HG03025 (cell line): ENCODE data around the gene ELAVL2.
"Not testable (repeated sequence)": the region's sequence is repeated elsewhere in the genome, so short reads cannot be mapped to it uniquely, and the experiment has no call there.

Experiments
- ATAC-seq: cut with Tn5 transposase; IDR thresholded peaks from one replicate; pipeline ENCODE4 v1.9.1; 2021; ENCODE audit warnings: mild to moderate bottlenecking, moderate library complexity; ENCODE audit not compliant: unreplicated experiment, low FRiP score

Gene ELAVL2

DNA sequence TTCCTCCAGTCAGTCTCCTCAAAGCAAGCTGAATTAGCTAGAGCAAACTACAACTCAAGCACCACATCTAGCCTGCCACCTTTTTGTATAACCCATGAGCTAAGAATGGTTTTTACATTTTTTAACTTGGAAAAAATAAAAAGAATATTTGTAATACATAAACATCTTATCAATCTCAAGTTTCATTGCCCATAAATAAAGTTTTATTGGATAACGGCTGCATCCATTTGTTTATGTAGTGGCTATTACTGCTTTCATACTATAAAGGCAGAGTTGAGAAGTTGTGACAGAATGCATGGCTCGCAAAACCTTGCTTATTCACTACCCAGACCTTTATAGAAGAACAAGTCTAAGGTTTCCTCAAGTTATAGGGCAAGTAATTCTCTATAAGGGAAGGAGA lies 95.7 kb downstream of the ELAVL2 start:
- no peak for ATAC-seq

DNA sequence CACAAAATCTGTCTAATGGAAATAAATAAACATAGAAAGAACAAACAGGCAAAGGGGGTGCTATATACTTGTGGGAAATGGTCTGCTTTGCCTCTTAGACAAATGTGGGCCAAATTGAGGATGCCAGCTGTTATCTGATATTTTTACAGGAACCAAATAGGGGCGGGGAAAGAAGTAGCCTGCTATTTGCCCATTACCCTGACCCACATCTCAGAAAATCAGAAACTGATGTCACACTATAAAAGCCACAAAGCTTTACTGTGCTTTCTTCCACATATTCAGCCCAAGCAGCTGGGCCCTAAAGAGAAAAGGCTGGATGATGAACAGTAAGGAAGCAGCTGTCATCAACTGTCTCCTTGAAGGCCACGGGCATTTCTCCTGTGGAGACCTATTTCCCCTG lies 97.3 kb downstream of the ELAVL2 start:
- no peak for ATAC-seq

DNA sequence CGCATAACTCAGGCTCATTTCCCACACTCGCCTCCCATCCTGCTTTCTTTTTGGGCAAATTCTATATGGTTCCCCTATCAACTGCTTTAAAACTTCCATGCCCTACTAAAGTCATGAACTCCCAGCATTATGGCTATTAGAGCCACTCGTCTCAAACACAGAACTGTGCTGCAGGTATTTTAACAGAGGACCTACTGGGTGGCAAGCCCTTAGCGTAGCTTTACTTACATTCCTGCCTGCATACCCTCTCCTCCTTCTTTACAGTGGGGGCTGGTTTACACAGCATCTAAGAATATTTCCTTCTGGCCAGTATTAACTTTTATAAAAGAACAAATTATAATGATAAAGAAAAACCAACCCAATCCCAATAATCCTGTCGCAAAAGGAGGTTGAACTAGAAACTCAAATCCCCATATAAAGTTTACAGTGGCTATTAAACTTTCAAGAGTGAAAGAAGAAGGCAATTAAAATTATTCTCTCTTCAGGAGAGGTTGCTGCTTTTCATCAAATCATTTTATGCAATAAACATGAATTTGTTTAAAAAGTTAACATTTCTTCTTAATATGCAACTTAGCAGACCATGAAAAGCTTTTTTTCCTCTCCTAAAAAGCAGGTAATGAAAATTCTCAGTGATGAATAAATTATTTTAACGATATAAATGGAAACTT lies 100.6 kb downstream of the ELAVL2 start:
- no peak for ATAC-seq

DNA sequence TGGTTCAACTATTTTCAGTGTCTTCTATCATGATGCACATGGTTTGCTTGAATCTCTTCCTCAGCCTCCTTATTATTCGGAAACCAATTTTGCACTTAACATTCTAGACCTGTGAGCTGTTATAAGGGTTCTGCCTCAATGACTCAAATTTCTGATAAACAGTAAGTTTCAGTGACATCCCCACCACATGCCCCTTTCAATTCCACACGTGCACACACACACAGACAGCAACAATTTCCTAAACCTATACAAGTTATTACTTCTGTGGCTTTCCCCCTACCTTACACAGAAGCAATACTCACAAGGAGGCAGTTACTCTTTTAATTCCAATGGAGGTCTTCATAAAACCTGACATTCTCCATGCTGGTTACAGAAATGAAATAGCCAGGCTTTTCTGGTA lies 102.4 kb downstream of the ELAVL2 start:
- ATAC-seq = no peak

DNA sequence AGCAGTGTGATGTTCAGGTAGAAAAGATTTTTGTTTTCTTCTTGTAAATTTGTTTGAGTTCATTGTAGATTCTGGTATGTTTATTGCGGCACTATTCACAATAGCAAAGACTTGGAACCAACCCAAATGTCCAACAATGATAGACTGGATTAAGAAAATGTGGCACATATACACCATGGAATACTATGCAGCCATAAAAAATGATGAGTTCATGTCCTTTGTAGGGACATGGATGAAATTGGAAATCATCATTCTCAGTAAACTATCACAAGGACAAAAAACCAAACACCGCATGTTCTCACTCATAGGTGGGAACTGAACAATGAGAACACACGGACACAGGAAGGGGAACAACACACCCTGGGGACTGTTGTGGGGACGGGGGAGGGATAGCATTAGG lies 103.0 kb downstream of the ELAVL2 start:
- ATAC-seq = not testable (repeated sequence)

DNA sequence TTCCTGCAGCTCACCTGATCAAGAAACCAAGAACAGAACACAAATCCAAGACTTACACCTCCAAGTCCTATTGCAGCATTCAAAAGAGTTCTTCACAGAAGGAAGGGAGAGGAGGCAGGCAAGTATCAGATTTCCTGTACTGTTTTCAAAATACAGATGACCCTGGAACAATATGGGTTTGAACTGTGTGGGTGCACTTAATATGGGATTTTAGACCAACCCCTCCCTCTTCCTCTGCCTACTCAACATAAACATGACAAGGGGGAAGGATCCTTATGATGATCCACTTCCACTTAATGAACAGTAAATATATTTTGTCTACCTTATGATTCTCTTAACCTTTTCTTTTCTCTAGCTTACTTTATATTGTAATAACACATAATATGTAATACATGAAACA lies 104.6 kb downstream of the ELAVL2 start:
- no peak for ATAC-seq

DNA sequence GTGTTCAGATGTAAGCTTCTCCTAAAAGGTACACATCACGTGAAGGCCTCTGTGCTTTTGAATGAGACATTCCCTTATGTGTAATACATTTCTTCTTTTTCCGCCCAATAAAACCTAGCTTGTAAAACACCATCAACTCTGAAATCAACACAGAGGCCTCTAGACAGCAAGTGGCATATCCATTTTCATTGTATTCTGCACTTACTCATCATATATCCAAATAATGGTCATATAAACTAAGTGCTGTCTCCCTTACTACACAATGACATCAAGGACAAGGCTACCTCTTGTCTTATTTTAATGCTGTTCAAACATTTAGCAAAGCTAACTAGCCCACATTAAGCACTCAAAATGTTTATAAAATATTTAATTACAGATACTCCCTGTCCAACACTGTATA lies 108.5 kb downstream of the ELAVL2 start:
- ATAC-seq = no peak

DNA sequence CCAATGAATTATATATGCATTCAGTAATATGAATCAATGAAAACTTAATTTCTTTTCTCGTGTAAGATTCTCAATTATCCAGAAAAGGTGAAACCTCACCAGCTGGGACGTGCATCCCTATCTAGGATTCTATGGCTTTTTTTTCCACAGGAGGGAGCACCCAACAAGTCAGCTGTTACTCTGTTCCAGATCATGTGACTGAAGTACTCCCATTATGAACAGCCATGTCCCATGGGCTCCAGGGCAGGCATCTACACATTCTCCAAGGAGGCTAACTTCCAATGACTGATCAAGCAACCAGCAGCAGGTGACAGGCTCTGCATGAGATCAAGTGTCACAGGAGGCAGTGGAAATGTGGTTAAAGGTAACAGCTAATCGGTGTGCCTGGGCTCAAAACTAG lies 118.8 kb downstream of the ELAVL2 start:
- no peak for ATAC-seq

DNA sequence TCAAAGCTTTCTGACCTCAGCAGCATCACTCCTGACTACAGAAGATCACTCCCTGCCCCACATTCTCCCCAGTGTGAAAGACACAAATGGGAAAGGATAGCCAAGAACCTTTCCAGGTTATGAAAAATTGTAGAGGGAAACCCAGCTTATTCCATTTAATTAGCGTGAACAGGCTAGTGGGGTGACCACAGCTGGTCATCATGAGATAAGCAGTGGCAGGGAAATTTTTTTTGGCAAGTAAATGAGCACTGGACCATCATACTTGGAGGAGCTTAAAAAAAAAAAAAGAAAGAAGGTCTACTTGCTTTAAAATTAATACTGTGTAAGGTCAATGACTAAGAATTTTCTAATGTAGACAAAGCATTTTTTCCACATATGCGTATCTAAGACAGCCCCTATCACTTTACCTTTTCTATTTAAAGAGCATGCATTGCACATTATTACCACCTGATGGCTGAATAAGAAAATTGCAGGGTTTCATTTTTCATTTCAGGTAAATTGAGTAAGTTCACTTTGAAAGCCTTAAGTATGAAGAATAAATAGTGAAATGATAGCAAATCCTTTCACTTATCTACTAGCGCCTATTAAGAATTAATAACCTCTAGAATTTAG lies 123.6 kb downstream of the ELAVL2 start:
- no peak for ATAC-seq

DNA sequence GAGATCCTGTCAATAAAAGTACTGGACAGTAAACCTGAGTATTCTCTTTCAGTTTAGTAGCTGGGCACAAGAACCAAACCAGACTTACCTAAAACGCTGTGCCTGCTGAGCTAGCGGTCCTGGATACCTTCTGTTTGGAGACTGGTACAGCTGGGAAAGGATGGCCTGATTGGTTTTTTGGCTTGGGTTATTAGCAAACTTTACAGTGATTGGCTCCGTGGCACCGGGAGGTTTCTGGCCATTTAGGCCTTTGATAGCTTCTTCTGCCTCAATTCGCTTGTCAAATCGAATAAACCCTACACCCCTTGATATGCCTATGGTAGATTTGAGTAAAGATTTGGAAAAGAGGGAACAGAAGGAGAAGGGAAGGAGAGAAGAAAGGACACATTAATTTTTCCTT lies 124.7 kb downstream of the ELAVL2 start:
- no peak for ATAC-seq

DNA sequence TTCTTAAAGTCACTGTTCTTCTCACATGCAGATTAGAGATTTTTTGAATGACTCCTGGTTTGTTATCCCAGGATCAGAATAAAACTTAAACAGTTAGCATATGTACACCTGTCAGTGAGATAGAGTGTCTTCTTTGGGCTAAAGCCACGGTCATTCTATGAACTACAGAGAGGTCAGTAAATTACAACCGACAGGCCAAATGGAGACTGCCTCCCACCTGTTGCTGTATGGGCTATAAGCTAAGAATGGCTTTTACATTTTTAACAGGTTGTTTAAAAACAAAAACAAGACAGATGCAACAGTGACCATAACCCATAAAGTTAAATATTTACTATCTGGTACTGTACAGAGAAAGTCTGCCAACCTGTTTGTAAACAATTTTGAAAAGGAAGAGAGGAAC lies 125.7 kb downstream of the ELAVL2 start:
- no peak for ATAC-seq

DNA sequence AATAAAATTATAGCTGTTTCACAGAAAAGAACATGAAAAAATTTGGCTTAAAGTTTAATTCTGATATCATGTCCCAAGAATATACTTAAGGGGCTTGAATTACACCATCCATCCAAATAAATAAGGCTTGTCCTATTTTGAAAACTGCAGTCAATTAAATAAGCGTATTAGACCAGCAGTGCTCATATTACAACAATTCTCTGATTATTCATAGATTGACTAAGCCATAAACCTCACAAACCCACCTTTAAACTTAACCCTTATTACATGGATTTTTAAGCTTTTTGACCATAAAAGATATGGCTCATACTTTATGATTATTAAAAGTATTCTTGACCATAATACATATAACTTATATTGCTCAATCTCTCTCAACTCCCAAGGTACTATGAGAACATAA lies 127.9 kb downstream of the ELAVL2 start:
- no peak for ATAC-seq

DNA sequence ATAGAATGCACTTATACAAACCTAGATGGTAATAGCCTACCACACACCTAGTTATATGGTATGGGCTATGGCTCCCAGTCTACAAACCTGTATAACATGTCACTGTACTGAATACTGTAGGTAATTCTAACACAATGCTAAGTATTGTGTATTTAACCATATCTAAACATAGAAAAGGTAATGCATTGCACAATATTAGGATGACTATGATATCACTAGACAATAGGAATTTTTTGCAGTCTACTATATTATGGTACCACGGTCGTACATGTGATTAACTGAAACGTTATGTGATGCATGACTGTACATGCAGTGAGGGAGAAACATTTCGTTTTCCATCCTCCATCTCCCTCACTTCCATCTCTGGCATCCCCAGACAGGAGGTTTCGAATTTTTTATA lies 130.5 kb downstream of the ELAVL2 start:
- no peak for ATAC-seq

DNA sequence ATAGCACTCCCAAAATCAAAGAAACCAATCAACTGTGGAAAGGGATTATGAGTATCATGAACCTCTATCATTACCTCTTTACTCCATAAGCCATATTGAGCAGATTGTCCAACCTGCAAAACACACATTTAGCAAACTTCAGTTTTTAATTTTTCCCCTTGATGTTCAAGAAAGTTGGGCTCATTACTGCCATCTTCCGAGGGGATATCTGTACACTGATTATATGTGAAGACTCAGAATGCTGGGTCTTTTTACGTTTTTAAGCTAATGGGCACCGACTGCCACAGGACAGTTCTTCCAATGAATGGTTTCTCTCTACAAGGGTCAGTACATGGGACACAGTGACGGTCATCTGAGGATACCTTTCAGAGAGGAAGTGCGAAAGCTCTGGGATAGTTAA lies 132.7 kb downstream of the ELAVL2 start:
- ATAC-seq = no peak

DNA sequence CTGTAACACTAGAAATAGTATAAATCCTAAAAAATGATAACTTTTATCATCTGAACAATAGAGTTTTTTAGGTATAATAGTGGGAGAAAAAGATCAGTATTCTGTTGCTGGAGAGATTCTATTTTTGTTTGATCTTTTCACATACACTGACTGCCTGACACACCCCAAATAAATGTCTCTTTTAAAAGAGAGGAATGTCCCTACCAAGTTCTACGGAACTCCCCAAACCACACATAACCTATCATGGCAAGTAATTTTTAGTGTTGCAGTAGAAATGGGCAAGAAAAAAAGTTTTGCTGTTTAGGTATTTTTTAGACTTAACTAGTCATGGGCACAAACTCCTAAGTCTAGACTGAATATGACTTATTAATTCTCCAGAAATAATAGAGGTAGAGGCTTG lies 139.1 kb downstream of the ELAVL2 start:
- ATAC-seq = no peak

DNA sequence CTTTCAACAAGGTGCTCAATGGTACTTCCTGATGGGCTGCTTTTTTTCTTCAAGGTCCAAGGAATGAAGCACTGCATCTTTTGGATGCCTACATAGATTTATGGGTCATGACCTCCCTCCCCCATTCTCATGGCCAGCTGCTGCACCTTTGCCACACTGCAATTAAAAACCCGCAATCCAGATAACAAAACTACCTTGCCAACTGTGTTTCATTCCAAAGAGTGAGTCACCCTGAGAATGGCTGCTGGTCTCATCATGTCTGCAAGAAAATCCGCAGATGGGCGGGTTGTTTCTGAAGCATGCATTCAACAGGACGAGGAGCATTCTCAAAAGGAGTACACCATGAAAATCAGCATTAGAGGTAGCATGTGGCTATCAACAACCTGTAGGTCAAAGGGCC lies 139.8 kb downstream of the ELAVL2 start:
- ATAC-seq = no peak

DNA sequence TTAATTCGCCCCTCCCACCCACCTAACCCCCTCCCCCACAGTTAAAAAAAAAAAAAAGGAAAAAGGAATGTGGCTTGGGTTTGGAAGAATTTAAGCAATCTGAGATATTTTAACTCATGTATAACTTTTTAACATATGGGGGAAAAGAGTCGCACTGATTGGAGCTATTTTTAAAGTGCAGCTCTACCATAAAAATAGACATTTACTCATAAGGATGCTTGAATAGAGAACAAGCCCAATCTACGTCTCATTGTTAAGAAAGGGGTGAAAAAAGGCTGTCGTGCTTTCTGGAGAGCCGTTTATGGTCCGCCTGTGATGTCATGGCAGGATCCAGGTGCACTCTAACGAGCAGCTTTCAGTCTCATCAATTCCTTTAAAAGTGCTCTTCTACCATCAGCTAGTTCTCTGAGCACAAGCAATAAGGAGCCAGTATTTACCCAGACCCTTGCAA lies 142.4 kb downstream of the ELAVL2 start:
- no peak for ATAC-seq

DNA sequence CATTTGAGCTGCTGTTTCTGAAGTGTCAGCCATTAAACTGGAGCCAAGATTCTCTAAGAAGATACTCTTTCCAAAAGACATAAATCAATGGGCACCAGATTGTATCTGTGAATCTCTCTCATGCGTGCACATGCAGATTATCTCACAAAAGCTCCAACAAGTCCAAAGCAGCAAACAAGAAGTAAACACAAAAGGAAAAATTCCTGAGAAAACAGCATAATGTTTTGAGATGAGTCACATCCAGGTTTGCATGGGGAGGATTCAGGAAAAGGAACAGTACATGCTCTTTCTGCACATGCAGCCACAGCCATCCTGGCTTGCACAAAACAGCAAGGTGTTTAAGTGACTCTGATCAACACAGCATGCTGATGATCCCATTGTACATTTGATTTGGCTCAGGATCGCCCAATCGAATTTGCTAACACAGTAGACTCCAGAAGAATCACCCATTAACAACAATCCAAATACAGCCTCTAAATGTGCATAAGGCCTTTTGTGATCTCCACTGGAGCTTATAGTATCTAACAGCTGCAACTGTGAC lies 143.1 kb downstream of the ELAVL2 start:
- ATAC-seq = no peak

DNA sequence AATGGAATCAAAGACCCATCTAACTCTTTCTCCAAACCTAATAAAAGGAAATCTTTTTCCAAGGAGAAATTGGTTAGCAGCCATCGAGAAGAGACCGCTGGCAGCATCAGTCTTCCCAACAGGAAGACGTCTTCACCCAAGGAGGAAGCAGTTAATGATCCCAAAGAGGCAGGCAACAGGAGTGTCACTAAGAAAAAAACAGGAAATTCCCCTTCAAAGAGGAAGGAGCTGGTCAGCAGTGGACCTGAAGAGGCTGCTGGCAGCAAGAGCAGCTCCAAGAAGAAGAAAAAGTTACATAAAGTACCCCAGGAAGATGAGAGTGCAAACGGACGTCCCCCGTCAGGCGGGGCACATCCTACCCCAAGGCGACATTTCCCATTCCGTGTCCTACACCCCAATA lies 143.7 kb downstream of the ELAVL2 start:
- ATAC-seq = no peak

DNA sequence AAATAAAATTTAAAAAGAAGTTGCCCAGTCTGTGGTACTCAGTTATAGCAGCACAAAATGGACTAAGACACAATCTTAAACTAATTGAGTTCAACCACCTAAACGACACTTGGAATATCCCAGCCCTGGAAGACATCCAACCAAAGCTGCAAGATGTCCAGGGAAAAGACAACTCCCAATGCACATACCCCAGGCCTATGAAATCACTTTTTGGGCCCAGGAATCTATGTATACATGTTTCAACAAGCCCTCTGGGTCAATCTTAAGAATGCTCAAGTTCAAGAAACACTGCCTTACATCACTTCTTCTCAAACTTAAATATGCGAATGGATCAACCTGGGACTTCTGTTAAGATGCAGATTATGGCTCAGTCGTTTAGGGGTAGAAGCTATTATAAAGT lies 148.6 kb downstream of the ELAVL2 start:
- no peak for ATAC-seq

DNA sequence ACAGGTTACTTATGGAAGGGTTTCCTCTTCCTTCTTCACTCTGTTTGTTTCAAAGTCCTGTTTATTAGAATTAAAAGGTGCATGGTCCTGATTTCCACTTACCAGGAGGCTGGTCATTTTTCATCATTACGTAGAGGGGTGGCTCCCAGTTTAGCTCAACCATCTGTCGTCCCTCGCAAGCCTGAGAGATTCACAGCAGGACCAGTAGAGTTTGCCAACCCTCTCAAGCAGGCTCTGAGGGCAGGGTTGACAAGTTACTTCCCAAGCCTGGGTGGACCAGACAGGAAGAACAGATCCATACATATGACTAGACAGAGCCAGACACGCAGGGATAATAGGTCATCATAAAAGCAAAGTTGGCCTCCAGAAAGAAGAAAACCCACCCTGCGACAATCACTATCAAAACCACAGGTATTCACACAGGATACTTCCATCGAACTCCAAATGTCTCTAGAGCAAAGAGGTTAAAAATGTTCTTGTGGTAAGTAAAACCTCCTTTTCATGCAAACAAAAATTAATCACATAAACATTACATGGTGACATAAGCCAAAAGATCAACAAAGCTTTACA lies 151.9 kb downstream of the ELAVL2 start:
- ATAC-seq = no peak

DNA sequence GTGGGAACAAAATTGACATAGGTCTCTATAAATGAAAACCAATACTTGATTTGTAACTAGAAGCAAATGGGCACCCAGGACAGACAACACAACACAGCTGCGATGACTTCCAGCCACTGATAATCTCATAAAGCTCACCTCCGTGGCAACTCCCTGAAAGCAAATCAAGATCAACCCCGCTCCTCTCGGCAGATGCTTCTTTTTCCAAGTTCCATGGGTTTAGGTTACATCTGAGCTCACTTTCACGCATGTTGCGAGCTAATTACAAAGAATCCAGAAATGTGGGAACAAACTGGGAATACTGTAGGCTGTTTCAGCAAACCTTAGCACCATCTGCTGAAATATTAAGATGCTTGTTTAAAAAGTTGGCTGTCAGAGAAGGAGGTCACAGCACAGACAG lies 153.9 kb downstream of the ELAVL2 start:
- no peak for ATAC-seq
